ENCODE measurements around the gene OIT3.

- TF ChIP-seq POLR2AphosphoS5 (IDR thresholded peaks at IDR 0.05) (no peak), CTCF (IDR thresholded peaks at IDR 0.05) (no peak), POLR2A (IDR thresholded peaks at IDR 0.05) (no peak), EP300 (IDR thresholded peaks at IDR 0.05; ENCODE audit: low read depth) (no peak)
Measured at GRCh38 chr10:72980348-72980747, 86.8 kb downstream of the OIT3 start.
